C4-2B (cell line): ENCODE results near the gene ALPP.

Experiments
- ZFX ChIP-seq: fragments of 450-650 bp; IDR thresholded peaks from 2 replicates; pipeline ENCODE4 v1.6.1; 2017
- TF ChIP-seq, protein P1 (sequence below): fragments of 450-650 bp; conservative IDR thresholded peaks from 2 replicates; pipeline ENCODE4 v1.5.1; 2017; ENCODE audit warnings: mild to moderate bottlenecking

- TF ChIP-seq, protein P1, sequence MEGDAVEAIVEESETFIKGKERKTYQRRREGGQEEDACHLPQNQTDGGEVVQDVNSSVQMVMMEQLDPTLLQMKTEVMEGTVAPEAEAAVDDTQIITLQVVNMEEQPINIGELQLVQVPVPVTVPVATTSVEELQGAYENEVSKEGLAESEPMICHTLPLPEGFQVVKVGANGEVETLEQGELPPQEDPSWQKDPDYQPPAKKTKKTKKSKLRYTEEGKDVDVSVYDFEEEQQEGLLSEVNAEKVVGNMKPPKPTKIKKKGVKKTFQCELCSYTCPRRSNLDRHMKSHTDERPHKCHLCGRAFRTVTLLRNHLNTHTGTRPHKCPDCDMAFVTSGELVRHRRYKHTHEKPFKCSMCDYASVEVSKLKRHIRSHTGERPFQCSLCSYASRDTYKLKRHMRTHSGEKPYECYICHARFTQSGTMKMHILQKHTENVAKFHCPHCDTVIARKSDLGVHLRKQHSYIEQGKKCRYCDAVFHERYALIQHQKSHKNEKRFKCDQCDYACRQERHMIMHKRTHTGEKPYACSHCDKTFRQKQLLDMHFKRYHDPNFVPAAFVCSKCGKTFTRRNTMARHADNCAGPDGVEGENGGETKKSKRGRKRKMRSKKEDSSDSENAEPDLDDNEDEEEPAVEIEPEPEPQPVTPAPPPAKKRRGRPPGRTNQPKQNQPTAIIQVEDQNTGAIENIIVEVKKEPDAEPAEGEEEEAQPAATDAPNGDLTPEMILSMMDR: no peak
- TF ChIP-seq ZFX: no peak
Measured at GRCh38 chr2:232349946-232350635, 28.5 kb upstream of the ALPP start.
